ENCODE measurements around the gene MON1B. TPM values are rescaled to one million over a fixed set of nuclear protein-coding genes. Genes with fewer than 3 reads are reported as not detected.

The MON1B gene
- total and polyA plus RNA-seq, 2 of the 8 experiments (the other 6 are each of a cell fraction or from before 2014, with no cell fraction given), result 20.0 to 45.9 TPM

DNA sequence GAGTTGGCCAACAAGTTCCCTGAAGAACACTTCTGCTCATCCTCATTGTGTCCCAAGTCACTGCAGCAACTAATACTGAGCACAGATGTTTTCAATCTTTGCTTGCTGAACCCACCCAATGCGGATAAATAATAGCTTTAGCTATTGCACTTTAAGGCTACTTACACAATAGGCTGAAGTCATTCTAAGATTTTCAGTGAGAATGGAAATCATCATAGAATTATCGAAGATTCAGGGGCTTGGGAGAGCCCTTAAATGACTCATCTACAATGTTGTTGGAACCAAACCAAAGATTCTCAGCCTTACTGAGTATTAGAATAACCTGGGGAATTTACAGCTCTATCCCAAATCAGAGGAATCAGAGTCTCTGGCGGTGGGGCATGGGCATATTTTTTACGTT lies 59.4 kb downstream of the MON1B start (continued):
- TF ChIP-seq RAD21 (IDR thresholded peaks at IDR 0.05 in 1 of 2, conservative IDR thresholded peaks at IDR 0.05 in 1 of 2; ENCODE audit: low read depth in 2 of 2, low read length in 2 of 2) (no peak), EP300 (IDR thresholded peaks at IDR 0.05; ENCODE audit: borderline replicate concordance in 1 of 2, low read depth in 2 of 2, low read length in 2 of 2) (no peak), POLR2AphosphoS5 (IDR thresholded peaks at IDR 0.05; ENCODE audit: low read depth, low read length) (no peak), NRF1 (IDR thresholded peaks at IDR 0.05; ENCODE audit: low read depth, low read length) (no peak)

Other genes with a start within 250 kb of the MON1B start
- gene SYCE1L, start 8.2 kb downstream of the MON1B start, total RNA-seq (2021; fragmentation: NEBNext Ultra II Directional; extraction: Animal tissue kit (Norgen Biotek cat#: 25700)), result 5.8 and 10.0 TPM in 2 replicates
- 2.6 and 6.8 TPM in 2 replicates for gene SYCE1L, start 8.2 kb downstream of the MON1B start, polyA plus RNA-seq (2011; rRNA removed)
- 0.19 TPM in 2 replicates for gene ADAMTS18, start 243.8 kb downstream of the MON1B start, total RNA-seq (2021; fragmentation: NEBNext Ultra II Directional; extraction: Animal tissue kit (Norgen Biotek cat#: 25700))
- gene ADAMTS18, start 243.8 kb downstream of the MON1B start, polyA plus RNA-seq (2011; rRNA removed), result 0.05 and 0.16 TPM in 2 replicates